ENCODE data around the gene QRSL1.

The QRSL1 gene

GRCh38 chr6:106614166-106614565, 15.2 kb upstream of the QRSL1 start:
- no peak for TF ChIP-seq ARNT (IDR thresholded peaks at IDR 0.05)
- no peak for TF ChIP-seq L3MBTL2 (conservative IDR thresholded peaks at IDR 0.05)
- TF ChIP-seq SUZ12 (IDR thresholded peaks at IDR 0.05) = no peak
- TF ChIP-seq NFRKB (IDR thresholded peaks at IDR 0.05) = no peak
- no peak for TF ChIP-seq SP1 (IDR thresholded peaks at IDR 0.05)
- TF ChIP-seq HDGF (IDR thresholded peaks at IDR 0.05; ENCODE audit: borderline replicate concordance) = no peak
- TF ChIP-seq TARDBP (IDR thresholded peaks at IDR 0.05) = no peak
- TF ChIP-seq ZNF384 (IDR thresholded peaks at IDR 0.05) = no peak
- TF ChIP-seq FOXM1 (IDR thresholded peaks at IDR 0.05; ENCODE audit: borderline replicate concordance) = no peak
- TF ChIP-seq BHLHE40 (IDR thresholded peaks at IDR 0.05; ENCODE audit: borderline replicate concordance) = no peak
- TF ChIP-seq LEF1 (IDR thresholded peaks at IDR 0.05; ENCODE audit: borderline replicate concordance) = no peak
- TF ChIP-seq PKNOX1 (IDR thresholded peaks at IDR 0.05) = no peak
- TF ChIP-seq FOXK2 (IDR thresholded peaks at IDR 0.05) = no peak
- TF ChIP-seq ELF4 (IDR thresholded peaks at IDR 0.05) = no peak
- DNase-seq (ENCODE audit: extremely low spot score) = no peak
- ChIA-PET POLR2A (no interaction called here), CTCF (interaction anchor here (1.2 kb wide), 1 partner anchor 383 kb away, joined by 3 read pairs; no protein-coding TSS in a partner anchor)

DNA sequence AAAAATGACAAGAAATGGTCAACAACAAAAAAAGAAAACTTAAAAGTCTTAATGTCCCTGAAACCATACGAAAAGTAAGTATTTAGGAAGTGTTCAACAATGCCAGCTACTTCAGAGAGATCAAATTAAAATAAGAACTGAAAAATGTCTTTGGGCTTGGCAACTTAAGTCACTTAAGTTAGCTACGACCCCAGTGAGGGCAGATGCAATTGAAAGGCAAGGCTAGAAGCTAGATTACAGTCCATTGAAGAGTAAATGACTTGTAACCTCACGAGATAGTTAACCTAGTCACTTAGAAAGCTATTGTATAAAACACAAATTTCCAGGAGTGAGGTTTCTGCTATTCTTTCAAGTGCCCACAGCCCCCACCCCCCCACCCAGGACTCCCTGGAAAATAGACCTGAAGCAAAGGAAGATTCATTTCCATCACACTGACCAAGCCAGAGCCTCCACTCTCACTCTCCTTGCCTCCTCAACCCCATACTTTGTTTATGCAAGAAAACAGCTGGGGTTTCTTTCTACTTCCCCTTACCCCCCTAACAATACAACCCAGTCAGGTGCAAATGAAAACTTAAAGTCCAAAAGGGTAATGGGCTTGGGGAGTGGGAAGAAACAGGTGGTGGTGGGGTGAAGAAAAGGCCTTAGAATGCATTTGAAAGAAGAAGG, 14.7 kb upstream of the QRSL1 start:
- CTCF ChIA-PET = interaction anchor here (1.2 kb wide), 1 partner anchor 383 kb away, joined by 3 read pairs; no protein-coding TSS in a partner anchor
- DNase-seq (ENCODE audit: extremely low spot score) = no peak
- TF ChIP-seq ARNT (IDR thresholded peaks at IDR 0.05) (no peak), SUZ12 (IDR thresholded peaks at IDR 0.05) (no peak), FOXA1 (IDR thresholded peaks at IDR 0.05) (no peak), CTBP1 (IDR thresholded peaks at IDR 0.05; ENCODE audit: borderline replicate concordance) (no peak), BHLHE40 (IDR thresholded peaks at IDR 0.05; ENCODE audit: borderline replicate concordance) (no peak), FOXK2 (IDR thresholded peaks at IDR 0.05) (no peak), HDGF (IDR thresholded peaks at IDR 0.05; ENCODE audit: borderline replicate concordance) (no peak), FOXM1 (IDR thresholded peaks at IDR 0.05; ENCODE audit: borderline replicate concordance) (no peak), L3MBTL2 (conservative IDR thresholded peaks at IDR 0.05) (no peak), TARDBP (IDR thresholded peaks at IDR 0.05) (no peak)
- POLR2A ChIA-PET = no interaction called here

GRCh38 chr6:106617302-106617701, 12.1 kb upstream of the QRSL1 start:
- TF ChIP-seq L3MBTL2 (conservative IDR thresholded peaks at IDR 0.05) (no peak), NFRKB (IDR thresholded peaks at IDR 0.05) (no peak), SUZ12 (IDR thresholded peaks at IDR 0.05) (no peak), FOXA1 (IDR thresholded peaks at IDR 0.05) (no peak), FOXM1 (IDR thresholded peaks at IDR 0.05; ENCODE audit: borderline replicate concordance) (no peak), TARDBP (IDR thresholded peaks at IDR 0.05) (no peak)
- no peak for DNase-seq (ENCODE audit: extremely low spot score)
- ChIA-PET CTCF (interaction anchor here (1.4 kb wide), 1 partner anchor 9 kb away, joined by 6 read pairs; no protein-coding TSS in a partner anchor), POLR2A (no interaction called here)

GRCh38 chr6:106617857-106618256, 11.5 kb upstream of the QRSL1 start:
- POLR2A ChIA-PET = no interaction called here
- DNase-seq (ENCODE audit: extremely low spot score) = no peak
- CTCF ChIA-PET = interaction anchor here (1.4 kb wide), 1 partner anchor 10 kb away, joined by 6 read pairs; no protein-coding TSS in a partner anchor
- TF ChIP-seq HDGF (IDR thresholded peaks at IDR 0.05; ENCODE audit: borderline replicate concordance) (no peak), SUZ12 (IDR thresholded peaks at IDR 0.05) (no peak), FOXM1 (IDR thresholded peaks at IDR 0.05; ENCODE audit: borderline replicate concordance) (no peak), L3MBTL2 (conservative IDR thresholded peaks at IDR 0.05) (no peak), CTBP1 (IDR thresholded peaks at IDR 0.05; ENCODE audit: borderline replicate concordance) (no peak), FOXA1 (IDR thresholded peaks at IDR 0.05) (no peak), ELF4 (IDR thresholded peaks at IDR 0.05) (no peak), PKNOX1 (IDR thresholded peaks at IDR 0.05) (no peak)

GRCh38 chr6:106618324-106618723, 11.1 kb upstream of the QRSL1 start:
- POLR2A ChIA-PET = no interaction called here
- DNase-seq (ENCODE audit: extremely low spot score) = no peak
- CTCF ChIA-PET = interaction anchor here (1.4 kb wide), 1 partner anchor 10 kb away, joined by 6 read pairs; no protein-coding TSS in a partner anchor
- TF ChIP-seq FOXK2 (IDR thresholded peaks at IDR 0.05) (no peak), LEF1 (IDR thresholded peaks at IDR 0.05; ENCODE audit: borderline replicate concordance) (no peak)

- ChIA-PET POLR2A (no interaction called here), CTCF (interaction anchor here (0.6 to 1.2 kb wide), 2 partner anchors 11 kb away, joined by 3 to 4 read pairs; no protein-coding TSS in a partner anchor)
- TF ChIP-seq FOXA1 (IDR thresholded peaks at IDR 0.05) (no peak), SUZ12 (IDR thresholded peaks at IDR 0.05) (no peak), BHLHE40 (IDR thresholded peaks at IDR 0.05; ENCODE audit: borderline replicate concordance) (no peak), TARDBP (IDR thresholded peaks at IDR 0.05) (no peak), ARNT (IDR thresholded peaks at IDR 0.05) (no peak)
- no peak for DNase-seq (ENCODE audit: extremely low spot score)
Observed at GRCh38 chr6:106619223-106619622, 10.2 kb upstream of the QRSL1 start.

GRCh38 chr6:106620931-106621672, 8.3 kb upstream of the QRSL1 start:
- CTCF ChIA-PET = interaction anchor here (1.9 kb wide), 1 partner anchor 12 kb away, joined by 9 read pairs; no protein-coding TSS in a partner anchor
- POLR2A ChIA-PET = no interaction called here

More at GRCh38 chr6:106620931-106621672, 8.3 kb upstream of the QRSL1 start:
- no peak for TF ChIP-seq ELF4 (IDR thresholded peaks at IDR 0.05)
- TF ChIP-seq FOXA1 (IDR thresholded peaks at IDR 0.05) = no peak
- TF ChIP-seq FOXM1 (IDR thresholded peaks at IDR 0.05; ENCODE audit: borderline replicate concordance) = no peak
- TF ChIP-seq NFRKB (IDR thresholded peaks at IDR 0.05) = no peak
- no peak for TF ChIP-seq PKNOX1 (IDR thresholded peaks at IDR 0.05)
- no peak for TF ChIP-seq LEF1 (IDR thresholded peaks at IDR 0.05; ENCODE audit: borderline replicate concordance)
- TF ChIP-seq HDGF (IDR thresholded peaks at IDR 0.05; ENCODE audit: borderline replicate concordance) = no peak
- no peak for TF ChIP-seq ZNF384 (IDR thresholded peaks at IDR 0.05)
- TF ChIP-seq FOXK2 (IDR thresholded peaks at IDR 0.05) = no peak
- TF ChIP-seq BHLHE40 (IDR thresholded peaks at IDR 0.05; ENCODE audit: borderline replicate concordance) = no peak
- no peak for TF ChIP-seq L3MBTL2 (conservative IDR thresholded peaks at IDR 0.05)
- TF ChIP-seq CTBP1 (IDR thresholded peaks at IDR 0.05; ENCODE audit: borderline replicate concordance) = no peak
- TF ChIP-seq TARDBP (IDR thresholded peaks at IDR 0.05) = no peak
- no peak for TF ChIP-seq ARNT (IDR thresholded peaks at IDR 0.05)
- TF ChIP-seq SUZ12 (IDR thresholded peaks at IDR 0.05) = no peak
- no peak for TF ChIP-seq SP1 (IDR thresholded peaks at IDR 0.05)
- no peak for DNase-seq (ENCODE audit: extremely low spot score)
